Adrenal gland (tissue), 12 donors: ENCODE measurements around the gene CACNA1C. TPM values are rescaled to one million over a fixed set of nuclear protein-coding genes. Genes with fewer than 3 reads are reported as not detected.

Source experiments
- DNase-seq, 7 donors: peaks; one replicate each; pipeline ENCODE4 v3.0.0-alpha.2; 2019 to 2020
- H3K27ac ChIP-seq, 5 donors: fragments of 200-600 bp; sonication (generic) in 4 of 5; 1 replicate in 3 of 5; 2 replicates in 2 of 5; pipeline versions ENCODE4 v1.5.1 to v1.8.0; 2016 to 2020; ENCODE audit warnings: mild to moderate bottlenecking in 1 of 5
- H3K27me3 ChIP-seq: fragments of 200-600 bp; 2 replicates; pipeline ENCODE4 v1.8.0; 2021
- H3K36me3 ChIP-seq, 2 donors: fragments of 200-600 bp; replicated peaks in 1 of 2; 1 replicate in 1 of 2; 2 replicates in 1 of 2; pipeline versions ENCODE4 v1.5.1 to v1.8.0; 2018 to 2022
- H3K4me1 ChIP-seq, 2 donors: fragments of 200-600 bp; replicated peaks in 1 of 2; 1 replicate in 1 of 2; 2 replicates in 1 of 2; pipeline versions ENCODE4 v1.5.1 to v1.8.0; 2018 to 2021
- H3K4me3 ChIP-seq, 4 donors: fragments of 200-600 bp; sonication (generic) in 3 of 4; one replicate each; pipeline ENCODE4 v1.5.1; 2016 to 2018
- H3K9me3 ChIP-seq, 3 donors: fragments of 200-600 bp; sonication (generic) in 1 of 3; replicated peaks in 1 of 3; 1 replicate in 2 of 3; 2 replicates in 1 of 3; pipeline versions ENCODE4 v1.5.1 to v1.8.0; 2016 to 2021
- CTCF ChIP-seq, 6 experiments: fragments of 450-650 bp in 4 of 6; fragments of 200-600 bp in 2 of 6; sonication (generic) in 1 of 6; IDR thresholded peaks; 1 replicate in 5 of 6; 2 replicates in 1 of 6; pipeline versions ENCODE4 v1.5.1 to v1.8.0; 2016 to 2021; ENCODE audit warnings: antibody characterized with exemption in 6 of 6, mild to moderate bottlenecking in 2 of 6, moderate library complexity in 1 of 6
- POLR2A ChIP-seq, 2 donors: fragments of 450-650 bp; IDR thresholded peaks; one replicate each; pipeline ENCODE4 v1.6.1; 2017; ENCODE audit warnings: antibody characterized with exemption in 2 of 2, mild to moderate bottlenecking in 2 of 2, moderate library complexity in 1 of 2
- WGBS, 4 donors: extraction: QIAGEN DNeasy Blood & Tissue Kit in 2 of 4; methylation state at CpG; one replicate each; pipeline versions ENCODE4 v1.1.5 to v1.1.7; 2013 to 2017; 5-methylcytosine and 5-hydroxymethylcytosine counted together
- intact Hi-C, 2 donors: fragments of 100-400 bp; cut with DNase I; formaldehyde crosslinking; loops; one replicate each; pipeline versions ENCODE4 v1.14.1 to v1.15.0; 2022 to 2023
- polyA plus RNA-seq, 3 donors: library from polyadenylated mRNA; stranded (reverse); fragments of 200-250 nt in 2 of 3; fragments of 350-450 nt in 1 of 3; fragmentation: Illumina TruSeq in 1 of 3; extraction: RNeasy Lipid Tissue Mini Kit (QIAGEN cat#74804) in 1 of 3; gene quantifications; one replicate each; pipeline ENCODE4 v1.2.3, GENCODE V29; 2013 to 2014
- total RNA-seq, 9 donors: library from RNA; depleted of rRNA in 4 of 9; stranded (reverse); fragments of >200 nt in 4 of 9; fragments of 120-200 nt in 1 of 9; fragmentation: NEBNext Ultra II Directional in 1 of 9; extraction: Animal tissue kit (Norgen Biotek cat#: 25700) in 1 of 9; gene quantifications; one replicate each; pipeline versions ENCODE4 v1.1.0 to v1.2.4, GENCODE V29; 2013 to 2023
- donor health status: healthy with polysubstance abuse.
- donor health status: Bipolar disorder and iron deficiency.
- donor health status: DM: yes; HTN: yes; CAD: no.
- donor health status: DM: no; HTN: no; CAD: no.
- donor health status: DM: no; HTN: no; CAD: no.
- donor health status: DM: yes; HTN: yes; CAD: no.

Gene CACNA1C
- total and polyA plus RNA-seq, 12 donors = 1.4 to 5.8 (median 3.5) TPM

GRCh38 chr12:2548081-2548480 is 495.3 kb downstream of the CACNA1C start:
- no peaks in the 10 kb centered on the region for H3K4me1 ChIP-seq
- no peak for DNase-seq
- no peak overlapping the region for H3K27ac ChIP-seq
- no peak overlapping the region for H3K4me3 ChIP-seq
- TF ChIP-seq CTCF (IDR thresholded peaks at IDR 0.05) (no peak), POLR2A (IDR thresholded peaks at IDR 0.05) (no peak)
- H3K36me3 ChIP-seq = no peaks in the 10 kb centered on the region
- 94 to 100% (median 96%) methylated on average over 2 of the region's 2 CpGs; no CpG with 5 or more reads in 1 of the 4 donors for WGBS, 4 donors
- intact Hi-C loops = no loop called here
- H3K27me3 ChIP-seq = no peaks in the 10 kb centered on the region
- H3K9me3 ChIP-seq = no peaks in the 10 kb centered on the region

DNA sequence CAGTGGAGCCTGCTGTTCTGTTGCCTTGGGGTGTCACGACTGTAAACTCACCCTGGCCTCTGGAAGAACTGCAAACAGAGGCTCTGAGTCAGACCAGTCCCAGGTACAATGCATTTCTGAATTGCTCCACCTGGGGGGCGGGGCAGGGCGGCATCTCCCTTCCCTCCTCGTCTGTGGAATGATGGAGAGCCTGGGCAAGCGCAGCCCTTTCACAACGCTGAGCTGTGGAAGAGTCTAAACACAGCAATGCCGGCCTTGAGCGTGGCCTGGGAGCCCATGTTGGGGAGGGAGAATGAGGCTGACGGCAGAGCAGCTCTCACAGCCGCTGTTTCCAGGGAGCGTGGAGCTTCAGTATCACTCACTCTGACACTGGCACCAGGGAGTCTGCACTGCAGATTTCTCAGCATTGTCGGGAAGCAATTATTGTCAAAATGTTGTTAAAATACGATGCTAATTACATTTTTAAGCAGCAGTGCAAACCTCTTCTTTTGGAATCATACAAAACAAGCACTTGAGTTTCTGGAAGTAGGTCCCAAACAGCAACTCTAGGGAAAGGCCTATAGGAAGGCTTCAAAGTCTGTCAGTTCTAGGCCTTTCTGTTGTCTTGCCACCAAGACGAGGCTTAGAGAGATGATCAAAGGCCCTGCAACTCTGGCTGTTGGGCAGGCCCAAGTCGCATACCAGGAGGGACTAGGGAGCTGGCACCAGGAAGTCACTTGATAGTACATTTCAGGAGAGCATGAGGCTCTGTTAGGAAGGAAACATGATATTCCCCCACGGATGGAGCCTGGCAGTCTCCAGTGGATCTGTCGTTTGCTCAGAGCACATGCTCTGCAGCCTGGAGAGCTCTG is 498.0 kb downstream of the CACNA1C start:
- intact Hi-C loops = no loop called here
- no peaks in the 10 kb centered on the region for H3K27me3 ChIP-seq
- H3K4me1 ChIP-seq = no peaks in the 10 kb centered on the region
- no peak for TF ChIP-seq POLR2A (IDR thresholded peaks at IDR 0.05)
- no peak for TF ChIP-seq CTCF (IDR thresholded peaks at IDR 0.05)
- no peak for DNase-seq
- no peak overlapping the region for H3K4me3 ChIP-seq
- H3K9me3 ChIP-seq = no peaks in the 10 kb centered on the region
- H3K36me3 ChIP-seq = no peaks in the 10 kb centered on the region
- 63 to 71% (median 70%) methylated on average over 14 to 17 of the region's 17 CpGs for WGBS, 4 donors
- H3K27ac ChIP-seq = no peak overlapping the region

- WGBS, 4 donors = 73 to 78% (median 77%) methylated on average over 12 to 13 of the region's 13 CpGs
- H3K9me3 ChIP-seq = no peaks in the 10 kb centered on the region
- TF ChIP-seq POLR2A (IDR thresholded peaks at IDR 0.05) (no peak), CTCF (IDR thresholded peaks at IDR 0.05) (no peak)
- no peak overlapping the region for H3K4me3 ChIP-seq
- no peaks in the 10 kb centered on the region for H3K36me3 ChIP-seq
- DNase-seq = no peak
- H3K27ac ChIP-seq = no peak overlapping the region
- H3K27me3 ChIP-seq = no peaks in the 10 kb centered on the region
- intact Hi-C loops = no loop called here
- no peaks in the 10 kb centered on the region for H3K4me1 ChIP-seq
Measured at GRCh38 chr12:2551412-2551900, 498.7 kb downstream of the CACNA1C start.

DNA sequence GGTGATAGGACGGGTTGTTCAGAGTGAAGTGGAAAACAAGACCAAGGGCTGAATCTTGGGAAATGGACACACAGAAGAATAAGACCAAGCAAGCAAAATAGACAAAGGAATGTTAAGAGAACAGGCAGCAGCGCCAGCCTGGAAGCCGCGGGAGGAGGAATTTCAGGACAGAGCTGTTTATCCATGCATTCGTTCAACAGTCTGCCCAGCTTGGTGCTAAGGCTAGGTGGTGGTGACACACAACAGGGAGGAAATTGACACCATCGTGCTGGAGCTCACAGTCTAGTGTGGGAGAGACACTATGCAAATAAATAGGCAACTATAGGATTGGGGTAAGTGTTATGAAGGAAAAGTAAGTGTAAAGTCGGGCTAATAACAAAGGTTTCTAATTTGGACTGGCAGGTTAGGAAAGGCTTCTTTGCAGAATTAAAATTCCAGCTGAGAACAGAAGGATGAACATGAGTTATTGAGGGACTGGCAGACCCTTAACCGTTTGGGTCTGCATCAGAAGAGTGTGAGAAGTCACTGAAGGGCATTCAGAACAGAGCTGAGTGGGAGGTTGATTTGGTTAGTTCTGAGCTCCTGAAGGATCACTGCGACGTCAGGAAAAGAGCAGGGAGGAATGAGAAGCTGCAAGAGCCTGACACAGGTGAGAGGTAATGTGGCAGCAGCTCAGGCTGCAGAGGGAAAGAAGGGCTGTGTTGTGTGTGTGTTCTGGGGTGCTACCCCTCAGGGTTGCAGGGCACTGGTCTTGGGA is 499.4 kb downstream of the CACNA1C start:
- Histone ChIP-seq H3K4me3 (no peak overlapping the region), H3K36me3 (no peaks in the 10 kb centered on the region), H3K27me3 (no peaks in the 10 kb centered on the region), H3K4me1 (no peaks in the 10 kb centered on the region), H3K27ac (no peak overlapping the region), H3K9me3 (no peaks in the 10 kb centered on the region)
- DNase-seq = no peak
- WGBS, 4 donors = 82 to 90% (median 83%) methylated on average over 10 of the region's 10 CpGs
- TF ChIP-seq POLR2A (IDR thresholded peaks at IDR 0.05) = no peak
- TF ChIP-seq CTCF (IDR thresholded peaks at IDR 0.05) = no peak
- intact Hi-C loops = no loop called here
